ENCODE results near the gene MYOD1.

Gene MYOD1

GRCh38 chr11:17683377-17684161 is 35.8 kb upstream of the MYOD1 start:
- TF ChIP-seq SIN3A (IDR thresholded peaks at IDR 0.05; ENCODE audit: borderline replicate concordance, insufficient read depth, low read length) (no peak), REST (IDR thresholded peaks at IDR 0.05; ENCODE audit: insufficient read depth in 1 of 2, low read depth in 2 of 2, low read length in 2 of 2) (no peak), FOXP2 (optimal IDR thresholded peaks at IDR 0.05; ENCODE audit: borderline replicate concordance, extremely low read depth, extremely low read length, insufficient read depth) (no peak), POLR2AphosphoS5 (IDR thresholded peaks at IDR 0.05; ENCODE audit: low read depth, low read length) (no peak), TAF1 (IDR thresholded peaks at IDR 0.05; ENCODE audit: borderline replicate concordance, insufficient read depth, low read length) (no peak)

GRCh38 chr11:17684550-17684949 is 34.8 kb upstream of the MYOD1 start:
- TF ChIP-seq POLR2AphosphoS5 (IDR thresholded peaks at IDR 0.05; ENCODE audit: low read depth, low read length) = no peak
- no peak for TF ChIP-seq REST (IDR thresholded peaks at IDR 0.05; ENCODE audit: insufficient read depth in 1 of 2, low read depth in 2 of 2, low read length in 2 of 2)
- TF ChIP-seq TAF1 (IDR thresholded peaks at IDR 0.05; ENCODE audit: borderline replicate concordance, insufficient read depth, low read length) = no peak
- TF ChIP-seq FOXP2 (optimal IDR thresholded peaks at IDR 0.05; ENCODE audit: borderline replicate concordance, extremely low read depth, extremely low read length, insufficient read depth) = no peak
- no peak for TF ChIP-seq SIN3A (IDR thresholded peaks at IDR 0.05; ENCODE audit: borderline replicate concordance, insufficient read depth, low read length)

- TF ChIP-seq POLR2AphosphoS5 (IDR thresholded peaks at IDR 0.05; ENCODE audit: low read depth, low read length) = no peak
- TF ChIP-seq REST (IDR thresholded peaks at IDR 0.05; ENCODE audit: insufficient read depth in 1 of 2, low read depth in 2 of 2, low read length in 2 of 2) = no peak
- no peak for TF ChIP-seq SIN3A (IDR thresholded peaks at IDR 0.05; ENCODE audit: borderline replicate concordance, insufficient read depth, low read length)
- TF ChIP-seq TAF1 (IDR thresholded peaks at IDR 0.05; ENCODE audit: borderline replicate concordance, insufficient read depth, low read length) = no peak
- TF ChIP-seq FOXP2 (optimal IDR thresholded peaks at IDR 0.05; ENCODE audit: borderline replicate concordance, extremely low read depth, extremely low read length, insufficient read depth) = no peak
These were observed 33.0 kb upstream of the MYOD1 start for GRCh38 chr11:17686231-17686980.

GRCh38 chr11:17687946-17688670 is 31.3 kb upstream of the MYOD1 start:
- TF ChIP-seq REST (IDR thresholded peaks at IDR 0.05; ENCODE audit: insufficient read depth in 1 of 2, low read depth in 2 of 2, low read length in 2 of 2) (no peak), FOXP2 (optimal IDR thresholded peaks at IDR 0.05; ENCODE audit: borderline replicate concordance, extremely low read depth, extremely low read length, insufficient read depth) (no peak), TAF1 (IDR thresholded peaks at IDR 0.05; ENCODE audit: borderline replicate concordance, insufficient read depth, low read length) (no peak), SIN3A (IDR thresholded peaks at IDR 0.05; ENCODE audit: borderline replicate concordance, insufficient read depth, low read length) (no peak), POLR2AphosphoS5 (IDR thresholded peaks at IDR 0.05; ENCODE audit: low read depth, low read length) (no peak)

Data from PFSK-1 (cell line).